Activated naive CD8-positive, alpha-beta T cell (primary cell): ENCODE measurements around the gene LRRC14B.

Source experiments
- H3K27ac Mint-ChIP-seq: one replicate; pipeline ENCODE4 v1.8.0; 2021; ENCODE audit warnings: mixed read lengths
- H3K27me3 Mint-ChIP-seq: one replicate; pipeline ENCODE4 v1.8.0; 2021; ENCODE audit warnings: mixed read lengths
- H3K36me3 Mint-ChIP-seq: one replicate; pipeline ENCODE4 v1.8.0; 2021; ENCODE audit warnings: mixed read lengths
- H3K4me1 Mint-ChIP-seq: one replicate; pipeline ENCODE4 v1.8.0; 2021; ENCODE audit warnings: low read depth, mixed read lengths
- H3K4me3 Mint-ChIP-seq: one replicate; pipeline ENCODE4 v1.8.0; 2021; ENCODE audit warnings: mild to moderate bottlenecking, mixed read lengths
- H3K9me3 Mint-ChIP-seq: one replicate; pipeline ENCODE4 v1.8.0; 2021; ENCODE audit warnings: low read depth, mixed read lengths

The LRRC14B gene

GRCh38 chr5:191036-191948 lies at the start of gene LRRC14B:
Gene LRRC14B, plus strand, starts transcription at chr5:191495. Its CDS starts 44 bp downstream, at chr5:191539.
- Mint-ChIP-seq H3K27me3 (no peaks in the 10 kb centered on the region), H3K27ac (no peak within 1 kb of the TSS), H3K4me3 (peak within 1 kb of the TSS; percentile 65), H3K4me1 (peaks cover 13% of the 10 kb centered on the region), H3K9me3 (no peaks in the 10 kb centered on the region), H3K36me3 (no peaks in the 10 kb centered on the region)

- H3K36me3 Mint-ChIP-seq = no peaks in the 10 kb centered on the region
- H3K27me3 Mint-ChIP-seq = peaks cover 6% of the 10 kb centered on the region
- H3K9me3 Mint-ChIP-seq = peaks cover under 1% of the 10 kb centered on the region
- H3K27ac Mint-ChIP-seq = no peak overlapping the region
- no peaks in the 10 kb centered on the region for H3K4me1 Mint-ChIP-seq
- H3K4me3 Mint-ChIP-seq = no peak overlapping the region
Measured at GRCh38 chr5:141761-142160, 49.5 kb upstream of the LRRC14B start.

- no peak overlapping the region for H3K27ac Mint-ChIP-seq
- peaks cover 7% of the 10 kb centered on the region for H3K9me3 Mint-ChIP-seq
Measured at GRCh38 chr5:142246-142810, 49.0 kb upstream of the LRRC14B start.

GRCh38 chr5:143041-143440 lies 48.3 kb upstream of the LRRC14B start:
- H3K36me3 Mint-ChIP-seq = no peaks in the 10 kb centered on the region
- peaks cover 11% of the 10 kb centered on the region for H3K27me3 Mint-ChIP-seq
- no peak overlapping the region for H3K27ac Mint-ChIP-seq
- H3K4me3 Mint-ChIP-seq = no peak overlapping the region
- peaks cover 14% of the 10 kb centered on the region for H3K9me3 Mint-ChIP-seq
- no peaks in the 10 kb centered on the region for H3K4me1 Mint-ChIP-seq

More at GRCh38 chr5:142246-142810, 49.0 kb upstream of the LRRC14B start:
- Mint-ChIP-seq H3K36me3 (no peaks in the 10 kb centered on the region), H3K4me1 (no peaks in the 10 kb centered on the region), H3K4me3 (no peak overlapping the region), H3K27me3 (peaks cover 6% of the 10 kb centered on the region)

GRCh38 chr5:144941-145340 lies 46.4 kb upstream of the LRRC14B start:
- Mint-ChIP-seq H3K36me3 (no peaks in the 10 kb centered on the region), H3K4me3 (no peak overlapping the region), H3K27ac (no peak overlapping the region), H3K4me1 (no peaks in the 10 kb centered on the region), H3K9me3 (peaks cover 23% of the 10 kb centered on the region), H3K27me3 (peaks cover 11% of the 10 kb centered on the region)

GRCh38 chr5:145585-146323 lies 45.5 kb upstream of the LRRC14B start:
- H3K27ac Mint-ChIP-seq = no peak overlapping the region
- no peaks in the 10 kb centered on the region for H3K4me1 Mint-ChIP-seq
- no peaks in the 10 kb centered on the region for H3K36me3 Mint-ChIP-seq
- H3K9me3 Mint-ChIP-seq = peaks cover 23% of the 10 kb centered on the region
- peaks cover 11% of the 10 kb centered on the region for H3K27me3 Mint-ChIP-seq
- H3K4me3 Mint-ChIP-seq = no peak overlapping the region

- H3K27ac Mint-ChIP-seq = no peak overlapping the region
- no peak overlapping the region for H3K4me3 Mint-ChIP-seq
- peaks cover 23% of the 10 kb centered on the region for H3K9me3 Mint-ChIP-seq
- H3K27me3 Mint-ChIP-seq = peaks cover 7% of the 10 kb centered on the region
- H3K36me3 Mint-ChIP-seq = no peaks in the 10 kb centered on the region
- H3K4me1 Mint-ChIP-seq = no peaks in the 10 kb centered on the region
Measured at GRCh38 chr5:147751-148150, 43.5 kb upstream of the LRRC14B start.

GRCh38 chr5:149745-150485 lies 41.4 kb upstream of the LRRC14B start:
- Mint-ChIP-seq H3K36me3 (no peaks in the 10 kb centered on the region), H3K9me3 (peaks cover 23% of the 10 kb centered on the region), H3K4me1 (no peaks in the 10 kb centered on the region), H3K4me3 (no peak overlapping the region), H3K27ac (no peak overlapping the region), H3K27me3 (peaks cover 5% of the 10 kb centered on the region)

GRCh38 chr5:150746-151145 lies 40.5 kb upstream of the LRRC14B start:
- peaks cover 23% of the 10 kb centered on the region for H3K9me3 Mint-ChIP-seq
- H3K36me3 Mint-ChIP-seq = no peaks in the 10 kb centered on the region
- no peaks in the 10 kb centered on the region for H3K4me1 Mint-ChIP-seq
- H3K27me3 Mint-ChIP-seq = peaks cover 5% of the 10 kb centered on the region
- H3K27ac Mint-ChIP-seq = no peak overlapping the region
- H3K4me3 Mint-ChIP-seq = no peak overlapping the region

- no peak overlapping the region for H3K27ac Mint-ChIP-seq
- peaks cover 19% of the 10 kb centered on the region for H3K9me3 Mint-ChIP-seq
- H3K4me1 Mint-ChIP-seq = no peaks in the 10 kb centered on the region
- H3K36me3 Mint-ChIP-seq = no peaks in the 10 kb centered on the region
- H3K27me3 Mint-ChIP-seq = peaks cover 5% of the 10 kb centered on the region
- H3K4me3 Mint-ChIP-seq = no peak overlapping the region
Measured at GRCh38 chr5:152077-152476, 39.2 kb upstream of the LRRC14B start.

- peaks cover 8% of the 10 kb centered on the region for H3K9me3 Mint-ChIP-seq
- no peaks in the 10 kb centered on the region for H3K36me3 Mint-ChIP-seq
- no peaks in the 10 kb centered on the region for H3K4me1 Mint-ChIP-seq
- no peak overlapping the region for H3K4me3 Mint-ChIP-seq
- H3K27me3 Mint-ChIP-seq = no peaks in the 10 kb centered on the region
- no peak overlapping the region for H3K27ac Mint-ChIP-seq
Measured at GRCh38 chr5:153256-153655, 38.0 kb upstream of the LRRC14B start.

GRCh38 chr5:154236-154635 lies 37.1 kb upstream of the LRRC14B start:
- Mint-ChIP-seq H3K27me3 (no peaks in the 10 kb centered on the region), H3K9me3 (no peaks in the 10 kb centered on the region), H3K4me1 (no peaks in the 10 kb centered on the region), H3K4me3 (no peak overlapping the region), H3K36me3 (no peaks in the 10 kb centered on the region), H3K27ac (no peak overlapping the region)

GRCh38 chr5:154826-155225 lies 36.5 kb upstream of the LRRC14B start:
- H3K4me1 Mint-ChIP-seq = no peaks in the 10 kb centered on the region
- no peak overlapping the region for H3K4me3 Mint-ChIP-seq
- H3K27ac Mint-ChIP-seq = no peak overlapping the region
- no peaks in the 10 kb centered on the region for H3K27me3 Mint-ChIP-seq
- H3K36me3 Mint-ChIP-seq = no peaks in the 10 kb centered on the region
- no peaks in the 10 kb centered on the region for H3K9me3 Mint-ChIP-seq

GRCh38 chr5:155651-156410 lies 35.5 kb upstream of the LRRC14B start:
- no peak overlapping the region for H3K27ac Mint-ChIP-seq
- H3K36me3 Mint-ChIP-seq = no peaks in the 10 kb centered on the region
- no peaks in the 10 kb centered on the region for H3K9me3 Mint-ChIP-seq
- no peak overlapping the region for H3K4me3 Mint-ChIP-seq
- H3K4me1 Mint-ChIP-seq = no peaks in the 10 kb centered on the region
- H3K27me3 Mint-ChIP-seq = peaks cover 5% of the 10 kb centered on the region
